Retinal pigment epithelial cell (primary cell): ENCODE results near the gene TMEM61.
A peak's percentile ranks its signal among the peaks of the same experiment; 100 is the strongest.

Experiments used
- DNase-seq: peaks from one replicate; pipeline ENCODE4 v3.0.0-alpha.2; 2010; ENCODE audit warnings: low read depth
- H3K4me3 ChIP-seq: 2 replicates; pipeline ENCODE4 v1.5.1; 2011; ENCODE audit warnings: mild to moderate bottlenecking, low read length, control low read depth, moderate library complexity
- TF ChIP-seq, protein P1 (sequence below): conservative IDR thresholded peaks from 2 replicates; pipeline ENCODE4 v1.5.1; 2011; ENCODE audit warnings: low read depth, low read length, control low read depth, inconsistent platforms

The TMEM61 gene

GRCh38 chr1:54995835-54996234, 15.4 kb downstream of the TMEM61 start:
- no peak for DNase-seq
- TF ChIP-seq, protein P1, sequence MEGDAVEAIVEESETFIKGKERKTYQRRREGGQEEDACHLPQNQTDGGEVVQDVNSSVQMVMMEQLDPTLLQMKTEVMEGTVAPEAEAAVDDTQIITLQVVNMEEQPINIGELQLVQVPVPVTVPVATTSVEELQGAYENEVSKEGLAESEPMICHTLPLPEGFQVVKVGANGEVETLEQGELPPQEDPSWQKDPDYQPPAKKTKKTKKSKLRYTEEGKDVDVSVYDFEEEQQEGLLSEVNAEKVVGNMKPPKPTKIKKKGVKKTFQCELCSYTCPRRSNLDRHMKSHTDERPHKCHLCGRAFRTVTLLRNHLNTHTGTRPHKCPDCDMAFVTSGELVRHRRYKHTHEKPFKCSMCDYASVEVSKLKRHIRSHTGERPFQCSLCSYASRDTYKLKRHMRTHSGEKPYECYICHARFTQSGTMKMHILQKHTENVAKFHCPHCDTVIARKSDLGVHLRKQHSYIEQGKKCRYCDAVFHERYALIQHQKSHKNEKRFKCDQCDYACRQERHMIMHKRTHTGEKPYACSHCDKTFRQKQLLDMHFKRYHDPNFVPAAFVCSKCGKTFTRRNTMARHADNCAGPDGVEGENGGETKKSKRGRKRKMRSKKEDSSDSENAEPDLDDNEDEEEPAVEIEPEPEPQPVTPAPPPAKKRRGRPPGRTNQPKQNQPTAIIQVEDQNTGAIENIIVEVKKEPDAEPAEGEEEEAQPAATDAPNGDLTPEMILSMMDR, result no peak
- no peak overlapping the region for H3K4me3 ChIP-seq

DNA sequence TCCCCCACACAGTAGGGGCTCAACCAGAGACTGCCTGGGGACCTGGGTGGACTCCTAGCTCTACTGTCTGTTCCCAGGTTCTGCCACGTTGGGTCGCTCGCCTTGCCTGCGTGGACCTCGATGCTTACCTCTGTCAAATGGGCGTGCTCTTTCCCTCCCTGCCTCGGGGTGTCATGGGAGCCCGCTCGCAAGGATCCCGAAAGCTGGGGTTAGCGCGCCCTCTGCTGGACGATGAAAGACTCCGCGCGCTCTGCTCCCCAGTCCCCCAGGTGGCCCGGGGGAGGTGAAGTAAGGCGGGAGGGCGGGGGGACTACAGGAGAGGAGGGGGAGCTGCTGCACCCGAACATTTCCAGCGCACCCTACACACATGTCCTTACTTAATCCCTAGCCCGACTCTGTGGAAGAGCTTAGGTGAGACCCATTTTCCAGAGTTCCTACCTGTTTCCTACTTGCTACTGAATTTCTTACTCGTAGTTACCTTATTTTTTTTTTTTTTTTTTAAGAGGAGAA, 16.0 kb downstream of the TMEM61 start:
- no peak for DNase-seq

GRCh38 chr1:54996869-54997710, 16.7 kb downstream of the TMEM61 start:
- peak overlapping the region; percentile 20 for H3K4me3 ChIP-seq
- TF ChIP-seq, protein P1, result no peak
- DNase-seq, result no peak

More for the DNA sequence above, 16.0 kb downstream of the TMEM61 start:
- TF ChIP-seq, protein P1, result peak; percentile 74
- peak overlapping the region; percentile 20 for H3K4me3 ChIP-seq

- TF ChIP-seq, protein P1, result no peak
- H3K4me3 ChIP-seq, result no peak overlapping the region
- DNase-seq, result no peak
Measured at GRCh38 chr1:54997711-54997986, 17.2 kb downstream of the TMEM61 start.

DNA sequence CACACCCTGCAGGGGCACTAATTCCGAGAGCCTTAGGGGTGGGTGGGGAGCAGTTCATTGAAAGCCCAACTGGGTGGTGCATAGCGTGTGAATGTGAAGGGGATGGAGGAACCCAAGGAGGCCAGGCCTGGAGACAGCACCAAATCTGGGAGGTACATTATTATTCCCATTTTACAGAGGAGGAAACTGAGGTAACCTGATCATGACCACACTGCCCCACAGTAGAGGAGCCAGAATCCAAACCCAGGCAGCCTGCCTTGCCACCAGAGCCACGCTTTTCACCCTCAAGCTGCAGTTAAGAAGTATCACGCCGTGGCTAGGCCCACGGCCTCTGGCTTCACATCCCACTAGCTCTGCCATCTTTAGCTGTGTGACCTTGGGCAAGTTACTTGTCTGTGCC, 17.7 kb downstream of the TMEM61 start:
- TF ChIP-seq, protein P1, result no peak
- no peak for DNase-seq

DNA sequence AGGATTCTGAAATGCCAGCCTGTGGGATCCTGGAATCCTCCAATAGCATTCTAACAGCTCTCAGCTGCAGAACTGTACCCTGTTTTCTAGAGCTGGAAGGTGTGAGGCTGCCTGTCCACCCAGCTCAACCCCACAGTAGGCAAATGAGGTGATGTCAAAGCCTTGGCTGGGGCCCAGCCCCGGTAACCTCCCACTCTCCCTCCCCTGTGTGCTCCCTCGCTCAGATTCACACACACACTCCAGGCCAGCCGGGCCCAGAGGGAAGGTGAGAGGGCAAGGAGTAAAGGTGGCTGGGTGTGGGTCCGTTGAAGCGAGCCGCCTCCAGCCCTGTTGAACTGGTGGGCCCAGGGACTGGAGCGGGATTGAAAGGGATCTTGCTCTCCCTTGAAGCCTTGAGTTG, 18.2 kb downstream of the TMEM61 start, which contains the start of gene BSND:
Gene BSND (plus strand): TSS at position 257 of the 400 bp plus-strand sequence. CDS start 254 bp downstream, outside the sequence.
- DNase-seq, result no peak
- H3K4me3 ChIP-seq, result no peak within 1 kb of the TSS
- TF ChIP-seq, protein P1, result no peak

More for the DNA sequence above, 17.7 kb downstream of the TMEM61 start:
- no peak overlapping the region for H3K4me3 ChIP-seq
